ENCODE data around the gene TMEM204.

The TMEM204 gene

DNA sequence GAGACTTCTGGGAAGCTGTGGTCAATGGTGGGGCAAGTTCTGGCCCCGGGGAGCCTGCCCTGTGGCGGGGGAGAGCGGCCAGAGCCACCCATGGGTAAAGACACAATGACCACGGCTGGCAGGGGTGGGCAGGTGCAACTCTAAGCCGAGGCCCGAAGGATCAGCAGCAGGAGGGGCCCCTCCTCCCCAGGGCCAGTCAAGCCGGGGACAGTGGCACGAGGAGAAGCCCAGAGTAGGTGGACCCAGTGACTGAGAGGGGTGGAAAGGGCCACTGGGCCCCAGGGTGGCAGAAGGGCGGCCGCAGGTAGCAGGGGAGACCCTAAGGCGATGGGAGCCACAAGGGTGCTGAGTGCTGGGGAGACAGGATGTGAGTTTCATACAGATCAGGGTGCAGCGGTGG lies 17.7 kb downstream of the TMEM204 start:
- no peak for DNase-seq (ENCODE audit: extremely low read depth, low read depth)
- H3K4me3 ChIP-seq (replicated peaks; ENCODE audit: low read depth, low read length): no peak overlapping the region
- TF ChIP-seq, protein P1, sequence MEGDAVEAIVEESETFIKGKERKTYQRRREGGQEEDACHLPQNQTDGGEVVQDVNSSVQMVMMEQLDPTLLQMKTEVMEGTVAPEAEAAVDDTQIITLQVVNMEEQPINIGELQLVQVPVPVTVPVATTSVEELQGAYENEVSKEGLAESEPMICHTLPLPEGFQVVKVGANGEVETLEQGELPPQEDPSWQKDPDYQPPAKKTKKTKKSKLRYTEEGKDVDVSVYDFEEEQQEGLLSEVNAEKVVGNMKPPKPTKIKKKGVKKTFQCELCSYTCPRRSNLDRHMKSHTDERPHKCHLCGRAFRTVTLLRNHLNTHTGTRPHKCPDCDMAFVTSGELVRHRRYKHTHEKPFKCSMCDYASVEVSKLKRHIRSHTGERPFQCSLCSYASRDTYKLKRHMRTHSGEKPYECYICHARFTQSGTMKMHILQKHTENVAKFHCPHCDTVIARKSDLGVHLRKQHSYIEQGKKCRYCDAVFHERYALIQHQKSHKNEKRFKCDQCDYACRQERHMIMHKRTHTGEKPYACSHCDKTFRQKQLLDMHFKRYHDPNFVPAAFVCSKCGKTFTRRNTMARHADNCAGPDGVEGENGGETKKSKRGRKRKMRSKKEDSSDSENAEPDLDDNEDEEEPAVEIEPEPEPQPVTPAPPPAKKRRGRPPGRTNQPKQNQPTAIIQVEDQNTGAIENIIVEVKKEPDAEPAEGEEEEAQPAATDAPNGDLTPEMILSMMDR (IDR thresholded peaks at IDR 0.05; ENCODE audit: low read depth, low read length, missing control alignments): no peak

DNA sequence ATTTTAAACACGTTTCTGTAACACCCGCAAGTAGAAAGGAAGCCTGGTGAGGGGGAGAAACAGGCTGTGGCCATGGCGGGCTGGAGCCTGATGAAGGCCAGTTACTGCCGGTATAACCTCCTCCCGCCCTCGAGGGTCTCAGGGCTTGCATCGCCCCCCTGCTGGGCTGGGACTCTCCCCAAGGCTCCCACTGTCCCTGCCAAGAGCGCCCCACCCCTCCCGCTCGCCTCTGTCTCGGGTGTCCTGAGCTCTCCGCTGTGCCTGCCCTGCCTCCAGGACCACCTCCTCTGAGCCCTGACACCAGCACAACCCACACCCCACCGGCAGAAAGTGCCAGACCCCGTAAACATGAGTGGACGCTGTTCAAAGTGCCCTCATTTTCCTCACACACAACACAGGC lies 18.7 kb downstream of the TMEM204 start:
- TF ChIP-seq, protein P1 (IDR thresholded peaks at IDR 0.05; ENCODE audit: low read depth, low read length, missing control alignments): no peak
- DNase-seq (ENCODE audit: extremely low read depth, low read depth): no peak
- H3K4me3 ChIP-seq (replicated peaks; ENCODE audit: low read depth, low read length): no peak overlapping the region

DNA sequence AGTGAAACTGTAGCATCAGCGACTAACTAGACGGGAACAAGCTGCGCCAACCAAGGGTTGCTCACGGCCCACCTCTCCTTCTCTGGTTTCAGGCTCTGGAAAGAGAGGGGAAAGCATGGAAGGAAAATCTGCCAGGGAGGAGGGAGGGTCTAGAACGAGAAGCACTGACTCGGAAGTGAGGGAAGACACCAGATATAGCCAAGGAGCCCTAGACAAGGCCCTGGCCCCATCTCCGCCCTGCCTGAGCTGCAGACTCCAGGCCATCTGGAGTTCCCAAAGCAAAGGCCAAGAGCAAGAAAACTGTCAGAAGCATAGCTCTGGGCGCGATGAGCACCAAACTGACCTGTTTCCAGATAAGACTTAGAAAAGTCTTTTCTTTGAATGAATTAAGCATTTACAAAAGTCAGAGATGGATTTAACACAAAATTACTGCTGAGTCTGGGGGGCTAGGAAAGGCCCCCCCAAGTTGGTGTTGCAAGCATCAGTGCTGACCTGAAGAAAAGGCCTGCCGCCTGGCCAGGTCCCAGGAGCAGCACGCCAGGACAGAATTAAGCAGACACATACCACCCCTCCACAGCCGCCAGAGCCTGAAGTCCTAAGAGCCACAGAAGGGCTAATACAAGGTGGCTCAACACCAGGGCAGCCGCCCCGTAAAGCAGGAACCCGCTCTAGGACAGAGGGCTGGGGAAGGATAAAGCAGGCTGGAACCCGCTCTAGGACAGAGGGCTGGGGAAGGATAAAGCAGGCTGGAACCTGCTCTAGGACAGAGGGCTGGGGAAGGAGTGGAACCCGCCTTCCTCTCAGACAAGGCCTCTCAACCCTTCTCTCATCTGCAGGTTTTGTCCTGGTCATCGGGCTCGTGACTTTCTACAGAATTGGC lies 20.7 kb downstream of the TMEM204 start:
- TF ChIP-seq, protein P1 (IDR thresholded peaks at IDR 0.05; ENCODE audit: low read depth, low read length, missing control alignments): no peak
- DNase-seq (ENCODE audit: extremely low read depth, low read depth): no peak
- no peak overlapping the region for H3K4me3 ChIP-seq (replicated peaks; ENCODE audit: low read depth, low read length)

DNA sequence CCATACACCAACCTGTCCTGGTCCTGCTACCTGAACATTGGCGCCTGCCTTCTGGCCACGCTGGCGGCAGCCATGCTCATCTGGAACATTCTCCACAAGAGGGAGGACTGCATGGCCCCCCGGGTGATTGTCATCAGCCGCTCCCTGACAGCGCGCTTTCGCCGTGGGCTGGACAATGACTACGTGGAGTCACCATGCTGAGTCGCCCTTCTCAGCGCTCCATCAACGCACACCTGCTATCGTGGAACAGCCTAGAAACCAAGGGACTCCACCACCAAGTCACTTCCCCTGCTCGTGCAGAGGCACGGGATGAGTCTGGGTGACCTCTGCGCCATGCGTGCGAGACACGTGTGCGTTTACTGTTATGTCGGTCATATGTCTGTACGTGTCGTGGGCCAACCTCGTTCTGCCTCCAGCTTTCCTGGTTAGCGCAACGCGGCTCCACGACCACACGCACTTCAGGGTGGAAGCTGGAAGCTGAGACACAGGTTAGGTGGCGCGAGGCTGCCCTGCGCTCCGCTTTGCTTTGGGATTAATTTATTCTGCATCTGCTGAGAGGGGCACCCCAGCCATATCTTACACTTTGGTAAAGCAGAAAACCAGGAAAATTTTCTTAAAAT lies 21.5 kb downstream of the TMEM204 start:
- DNase-seq (ENCODE audit: extremely low read depth, low read depth): no peak
- no peak overlapping the region for H3K4me3 ChIP-seq (replicated peaks; ENCODE audit: low read depth, low read length)
- TF ChIP-seq, protein P1 (IDR thresholded peaks at IDR 0.05; ENCODE audit: low read depth, low read length, missing control alignments): no peak

DNA sequence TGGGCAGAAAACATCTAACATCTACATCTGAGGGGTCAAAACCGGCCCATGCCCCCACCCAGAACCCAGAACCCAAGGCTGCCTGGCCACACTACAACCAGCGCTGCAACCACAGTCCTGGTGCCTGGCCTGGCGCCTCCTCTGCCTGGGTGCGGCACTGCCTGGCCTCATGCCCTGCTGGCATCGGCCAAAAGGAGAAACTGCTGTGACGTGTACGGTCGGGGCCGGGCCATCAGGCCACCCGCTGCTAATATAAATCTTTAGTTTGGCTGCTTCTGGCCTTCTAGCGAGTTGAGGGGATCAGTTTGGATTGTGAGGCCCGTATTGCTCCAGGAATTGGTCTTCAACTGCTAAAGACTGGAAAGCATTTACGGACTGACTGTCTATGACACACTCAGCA lies 22.8 kb downstream of the TMEM204 start:
- no peak for DNase-seq (ENCODE audit: extremely low read depth, low read depth)
- no peak overlapping the region for H3K4me3 ChIP-seq (replicated peaks; ENCODE audit: low read depth, low read length)
- TF ChIP-seq, protein P1 (IDR thresholded peaks at IDR 0.05; ENCODE audit: low read depth, low read length, missing control alignments): no peak

DNA sequence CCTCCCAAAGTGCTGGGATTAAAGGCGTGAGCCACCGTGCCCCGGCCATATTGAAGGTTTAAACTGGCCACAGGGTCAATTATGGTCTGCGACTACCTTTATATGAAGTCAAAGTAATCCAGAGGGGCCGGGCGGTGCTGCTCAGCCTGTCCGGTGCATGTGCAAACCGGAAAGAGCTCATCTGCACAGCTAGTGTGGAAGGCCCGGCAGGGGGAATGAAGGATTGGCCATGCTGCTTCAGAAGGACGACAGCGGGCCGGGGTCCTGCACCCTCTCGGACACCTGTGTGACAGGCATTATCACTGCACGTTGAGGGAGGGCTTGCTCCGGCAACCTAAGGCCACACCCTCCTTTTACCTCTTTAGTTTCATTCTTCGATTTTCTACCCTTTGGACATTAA lies 23.6 kb downstream of the TMEM204 start:
- TF ChIP-seq, protein P1 (IDR thresholded peaks at IDR 0.05; ENCODE audit: low read depth, low read length, missing control alignments): no peak
- H3K4me3 ChIP-seq (replicated peaks; ENCODE audit: low read depth, low read length): no peak overlapping the region
- no peak for DNase-seq (ENCODE audit: extremely low read depth, low read depth)
